22Rv1 (cell line): ENCODE data around the gene SLC39A11.

Experiments used
- CTCF ChIP-seq: fragments of 450-650 bp; IDR thresholded peaks from 2 replicates; pipeline ENCODE4 v1.5.1; 2017; ENCODE audit warnings: mild to moderate bottlenecking
- ZFX ChIP-seq: fragments of 450-650 bp; IDR thresholded peaks from 2 replicates; pipeline ENCODE4 v1.6.1; 2017; ENCODE audit warnings: antibody characterized with exemption, borderline replicate concordance

GRCh38 chr17:72659811-72660210 lies 432.7 kb downstream of the SLC39A11 start:
- TF ChIP-seq CTCF (no peak), ZFX (no peak)
